Fibroblast of lung (primary cell): ENCODE data around the gene MAS1L.

Experiments
- CTCF ChIP-seq, 2 donors: IDR thresholded peaks in 1 of 2; conservative IDR thresholded peaks in 1 of 2; 1 replicate in 1 of 2; 2 replicates in 1 of 2; pipeline ENCODE4 v1.5.1; 2011 to 2012; ENCODE audit warnings: low read length in 2 of 2, control low read depth in 1 of 2, inconsistent platforms in 1 of 2, low read depth in 1 of 2, mild to moderate bottlenecking in 1 of 2
- EZH2 ChIP-seq: IDR thresholded peaks from 2 replicates; pipeline ENCODE4 v1.5.1; 2012; ENCODE audit warnings: low read length, control low read depth, mild to moderate bottlenecking; ENCODE audit errors: missing control alignments

- TF ChIP-seq CTCF (conservative IDR thresholded peaks at IDR 0.05 in 1 of 2, IDR thresholded peaks at IDR 0.05 in 1 of 2; ENCODE audit: low read depth in 1 of 2, low read length in 2 of 2) (no peak), EZH2 (no peak)
These were observed 21.5 kb upstream of the MAS1L start for GRCh38 chr6:29509239-29509638.
